IMR-90 (cell line): ENCODE measurements around the gene ZRANB3. TPM values are rescaled to one million over a fixed set of nuclear protein-coding genes. Genes with fewer than 3 reads are reported as not detected.

Source experiments
- ATAC-seq: fragments of 200-7000 bp; cut with Tn5 transposase; 2 replicates; pipeline ENCODE4 v1.9.1; 2020; ENCODE audit warnings: low read depth, mild to moderate bottlenecking, moderate library complexity
- BruUV-seq: library from RNA; stranded (reverse); fragments of 400-500 nt; replicated peaks from 2 replicates; lab custom pipeline; 2021; lab: Mats Ljungman, UMichigan
- CTCF ChIA-PET: fragments of 300-600 bp; formaldehyde crosslinking; extraction: SDS; loops from one replicate; lab custom pipeline; 2021; ENCODE audit warnings: antibody characterized with exemption; lab: Yijun Ruan, JAX
- POLR2A ChIA-PET: fragments of 300-600 bp; sonication (Branson Sonifier 250); formaldehyde crosslinking; loops from one replicate; lab custom pipeline; 2022; ENCODE audit warnings: antibody characterized with exemption; ENCODE audit not compliant: unreplicated experiment; lab: Charles Lee
- DNase-seq: peaks from one replicate; pipeline ENCODE4 v3.0.0; 2013
- H2AFZ ChIP-seq: replicated peaks from 2 replicates; pipeline ENCODE3; 2013; ENCODE audit warnings: low read length, mild to moderate bottlenecking; ENCODE audit not compliant: poor library complexity
- H2AK5ac ChIP-seq: 2 replicates; pipeline ENCODE4 v1.6.1; 2013; ENCODE audit warnings: low read depth, low read length, inconsistent platforms
- H2AK9ac ChIP-seq: replicated peaks from 2 replicates; pipeline ENCODE3; 2013; ENCODE audit warnings: mild to moderate bottlenecking, low read depth, low read length, moderate library complexity; ENCODE audit not compliant: poor library complexity
- H2BK120ac ChIP-seq: 2 replicates; pipeline ENCODE4 v1.6.1; 2013; ENCODE audit warnings: low read depth, low read length, inconsistent platforms
- H2BK15ac ChIP-seq: 3 replicates; pipeline ENCODE4 v1.6.1; 2013; ENCODE audit warnings: low read depth, low read length, inconsistent platforms
- H2BK20ac ChIP-seq: 2 replicates; pipeline ENCODE4 v1.6.1; 2013; ENCODE audit warnings: low read depth, mild to moderate bottlenecking, inconsistent platforms, low read length, moderate library complexity
- H2BK5ac ChIP-seq: 2 replicates; pipeline ENCODE4 v1.6.1; 2013; ENCODE audit warnings: mild to moderate bottlenecking, low read depth, low read length, inconsistent platforms; ENCODE audit not compliant: poor library complexity, severe bottlenecking
- H3K14ac ChIP-seq: replicated peaks from 2 replicates; pipeline ENCODE4 v1.6.1; 2013; ENCODE audit warnings: low read depth, low read length, inconsistent platforms
- H3K18ac ChIP-seq: 2 replicates; pipeline ENCODE4 v1.6.1; 2013; ENCODE audit warnings: low read depth, low read length, control low read depth
- H3K23ac ChIP-seq: 2 replicates; pipeline ENCODE4 v1.6.1; 2013; ENCODE audit warnings: low read depth, low read length, inconsistent platforms
- H3K27ac ChIP-seq: 2 replicates; pipeline ENCODE4 v1.5.1; 2013; ENCODE audit warnings: mild to moderate bottlenecking, control low read depth, low read length; ENCODE audit not compliant: insufficient read depth
- H3K27me3 ChIP-seq: 2 replicates; pipeline ENCODE4 v1.6.1; 2013; ENCODE audit warnings: low read length; ENCODE audit not compliant: control insufficient read depth, insufficient read depth
- H3K36me3 ChIP-seq: 2 replicates; pipeline ENCODE4 v1.6.1; 2013; ENCODE audit warnings: low read length, mixed read lengths; ENCODE audit not compliant: control insufficient read depth, insufficient read depth
- H3K4ac ChIP-seq: 2 replicates; pipeline ENCODE4 v1.6.1; 2013; ENCODE audit warnings: low read depth, low read length, inconsistent platforms
- H3K4me1 ChIP-seq: 2 replicates; pipeline ENCODE4 v1.6.1; 2013; ENCODE audit warnings: low read length, mixed read lengths; ENCODE audit not compliant: control insufficient read depth, insufficient read depth
- H3K4me2 ChIP-seq: 2 replicates; pipeline ENCODE4 v1.6.1; 2013; ENCODE audit warnings: low read depth, mild to moderate bottlenecking, control low read depth, low read length, moderate library complexity
- H3K4me3 ChIP-seq: 2 replicates; pipeline ENCODE4 v1.5.1; 2013; ENCODE audit warnings: low read depth, mild to moderate bottlenecking, control low read depth, low read length, moderate library complexity; ENCODE audit not compliant: insufficient read depth
- H3K56ac ChIP-seq: 2 replicates; pipeline ENCODE4 v1.6.1; 2013; ENCODE audit warnings: low read length, inconsistent platforms; ENCODE audit not compliant: insufficient read depth; ENCODE audit errors: extremely low read depth
- H3K79me1 ChIP-seq, 2 experiments: 2 replicates each; pipeline ENCODE4 v1.6.1; 2013; ENCODE audit warnings: low read length in 2 of 2, inconsistent platforms in 1 of 2, low read depth in 1 of 2
- H3K9ac ChIP-seq: 2 replicates; pipeline ENCODE4 v1.6.1; 2013; ENCODE audit warnings: low read depth, low read length, control low read depth
- H3K9me1 ChIP-seq: 2 replicates; pipeline ENCODE4 v1.6.1; 2013; ENCODE audit warnings: low read length, inconsistent platforms; ENCODE audit not compliant: insufficient read depth
- H3K9me3 ChIP-seq: 2 replicates; pipeline ENCODE4 v1.6.1; 2013; ENCODE audit warnings: low read length; ENCODE audit not compliant: control insufficient read depth, insufficient read depth
- H4K20me1 ChIP-seq: 2 replicates; pipeline ENCODE4 v1.6.1; 2013; ENCODE audit warnings: low read length, inconsistent platforms; ENCODE audit not compliant: insufficient read depth
- H4K5ac ChIP-seq: 2 replicates; pipeline ENCODE4 v1.6.1; 2013; ENCODE audit warnings: mild to moderate bottlenecking, low read depth, low read length, control low read depth
- H4K8ac ChIP-seq, 2 experiments: 2 replicates each; pipeline ENCODE4 v1.6.1; 2013; ENCODE audit warnings: low read depth in 2 of 2, low read length in 2 of 2, control low read depth in 1 of 2, inconsistent platforms in 1 of 2
- H4K91ac ChIP-seq: 2 replicates; pipeline ENCODE4 v1.6.1; 2013; ENCODE audit warnings: low read depth, low read length, inconsistent platforms; ENCODE audit not compliant: insufficient read depth
- BHLHE40 ChIP-seq: fragments of 150-350 bp; IDR thresholded peaks from 2 replicates; pipeline ENCODE4 v1.6.1; 2016; ENCODE audit warnings: mild to moderate bottlenecking, low read depth, low read length
- CEBPB ChIP-seq: IDR thresholded peaks from 2 replicates; pipeline ENCODE4 v1.6.1; 2012; ENCODE audit warnings: low read depth, low read length, improper control_type of control experiment
- CHD1 ChIP-seq: IDR thresholded peaks from 2 replicates; pipeline ENCODE4 v1.6.1; 2012; ENCODE audit warnings: low read depth, low read length, improper control_type of control experiment
- FOS ChIP-seq: fragments of 150-350 bp; IDR thresholded peaks from 2 replicates; pipeline ENCODE4 v1.6.1; 2016; ENCODE audit warnings: low read depth, low read length
- MAFK ChIP-seq: IDR thresholded peaks from 2 replicates; pipeline ENCODE4 v1.6.1; 2012; ENCODE audit warnings: low read depth, low read length, improper control_type of control experiment
- MAZ ChIP-seq: IDR thresholded peaks from 2 replicates; pipeline ENCODE4 v1.6.1; 2012; ENCODE audit warnings: low read depth, mild to moderate bottlenecking, low read length, improper control_type of control experiment, moderate library complexity, borderline replicate concordance
- MXI1 ChIP-seq: IDR thresholded peaks from 2 replicates; pipeline ENCODE4 v1.6.1; 2012; ENCODE audit warnings: low read depth, mild to moderate bottlenecking, low read length, moderate library complexity, borderline replicate concordance
- NFE2L2 ChIP-seq: fragments of 150-350 bp; IDR thresholded peaks from 2 replicates; pipeline ENCODE4 v1.6.1; 2016; ENCODE audit warnings: low read depth, mild to moderate bottlenecking, low read length
- POLR2A ChIP-seq: IDR thresholded peaks from 2 replicates; pipeline ENCODE4 v1.6.1; 2012; ENCODE audit warnings: mild to moderate bottlenecking, low read depth, low read length
- RAD21 ChIP-seq: IDR thresholded peaks from 2 replicates; pipeline ENCODE4 v1.6.1; 2012; ENCODE audit warnings: low read length, improper control_type of control experiment
- RCOR1 ChIP-seq: IDR thresholded peaks from 2 replicates; pipeline ENCODE4 v1.6.1; 2012; ENCODE audit warnings: mild to moderate bottlenecking, low read length, improper control_type of control experiment; ENCODE audit not compliant: insufficient replicate concordance
- RFX5 ChIP-seq: IDR thresholded peaks from 2 replicates; pipeline ENCODE4 v1.8.0; 2012; ENCODE audit warnings: low read depth, mild to moderate bottlenecking, low read length, moderate library complexity
- SMC3 ChIP-seq: fragments of 150-350 bp; IDR thresholded peaks from 2 replicates; pipeline ENCODE4 v1.6.1; 2016; ENCODE audit warnings: low read depth, mild to moderate bottlenecking, antibody characterized with exemption, low read length, moderate library complexity
- WGBS, 2 experiments: methylation state at CpG; one replicate each; pipeline versions ENCODE4 v1.1.5 to v1.1.7; 2013; ENCODE audit warnings: missing lambda C conversion rate in 2 of 2; ENCODE audit not compliant: insufficient read length in 1 of 2; ENCODE audit errors: extremely low coverage in 2 of 2; 5-methylcytosine and 5-hydroxymethylcytosine counted together
- dilution Hi-C: fragments of 300-500 bp; cut with HindIII; formaldehyde crosslinking; loops from one replicate; pipeline ENCODE4 v1.14.3; 2018; ENCODE audit warnings: low sequenced_read_pairs; ENCODE audit not compliant: unreplicated experiment
- in situ Hi-C: fragments of 300-500 bp; cut with MboI; formaldehyde crosslinking; loops from 3 replicates; pipeline ENCODE4 v1.14.3; 2019; ENCODE audit warnings: low sequenced_read_pairs, inconsistent platforms, mixed read lengths
- intact Hi-C: fragments of 100-400 bp; cut with micrococcal nuclease; formaldehyde crosslinking; loops from 2 replicates; pipeline ENCODE4 v1.10.0; 2022
- polyA plus RNA-seq, 3 experiments: library from polyadenylated mRNA; depleted of rRNA; stranded (reverse); fragments of >200 nt; gene quantifications; 2 replicates each; pipeline ENCODE4 v1.2.3, GENCODE V29; 2012; ENCODE audit warnings: low replicate concordance in 1 of 3
- total RNA-seq: library from RNA; depleted of rRNA; stranded (reverse); fragments of >200 nt; gene quantifications from 2 replicates; pipeline ENCODE4 v1.2.3, GENCODE V29; 2012
- TF ChIP-seq, protein P1 (sequence below): fragments of 150-350 bp; IDR thresholded peaks from 2 replicates; pipeline ENCODE4 v1.6.1; 2017; ENCODE audit warnings: mild to moderate bottlenecking, antibody characterized with exemption, low read length, low read depth
- TF ChIP-seq, protein P2 (sequence below): fragments of 150-350 bp; IDR thresholded peaks from 2 replicates; pipeline ENCODE4 v1.6.1; 2016; ENCODE audit warnings: low read depth, mild to moderate bottlenecking, low read length, moderate library complexity, borderline replicate concordance
- TF ChIP-seq, protein P3 (sequence below): conservative IDR thresholded peaks from 2 replicates; pipeline ENCODE4 v1.5.1; 2012; ENCODE audit warnings: mild to moderate bottlenecking, low read depth, low read length, improper control_type of control experiment

ZRANB3 gene
- total and polyA plus RNA-seq, 2 of the 4 experiments (the other 2 are of a cell fraction), result 3.4 to 9.3 TPM

DNA sequence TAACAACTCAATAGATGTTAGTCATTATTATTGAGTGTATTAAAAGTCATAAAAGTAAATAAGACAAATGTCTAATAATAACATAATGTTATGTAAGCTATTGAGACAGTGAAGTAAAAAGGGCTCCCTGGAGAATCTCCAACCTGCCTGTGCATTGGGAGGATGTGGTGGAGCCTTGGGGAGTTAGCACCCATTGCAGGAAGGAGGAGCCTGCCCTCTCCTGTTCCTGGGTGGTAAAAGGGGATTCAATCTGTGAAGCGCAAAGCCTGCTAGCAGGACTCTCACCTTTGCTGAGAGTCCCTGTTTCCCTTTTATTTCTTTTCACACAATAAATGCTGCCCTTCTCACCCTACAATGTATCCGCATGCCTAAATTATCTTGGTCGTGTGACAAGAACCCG, 272.8 kb downstream of the ZRANB3 start:
- intact Hi-C loops, result loop anchor here (10.0 kb wide), 1 partner anchor 613 kb away; no protein-coding TSS in a partner anchor

More for the DNA sequence above, 272.8 kb downstream of the ZRANB3 start:
- no peak overlapping the region for H3K27ac ChIP-seq
- WGBS, 2 experiments, result 72% methylated on average over 2 of the region's 4 CpGs; no CpG with 5 or more reads in 1 of the 2 experiments
- H2AK9ac ChIP-seq, result no peak overlapping the region
- ChIA-PET POLR2A (no interaction called here), CTCF (interaction anchor here (1.1 kb wide), 1 partner anchor 11 kb away, joined by 3 read pairs; no protein-coding TSS in a partner anchor)
- H3K14ac ChIP-seq, result no peak overlapping the region
- H3K79me1 ChIP-seq, result no peaks in the 10 kb centered on the region
- no peak for TF ChIP-seq MAFK
- TF ChIP-seq CHD1, result no peak
- no peak for TF ChIP-seq FOS
- TF ChIP-seq MXI1, result no peak
- no peak for TF ChIP-seq RFX5
- TF ChIP-seq CEBPB, result no peak
- TF ChIP-seq, protein P1, sequence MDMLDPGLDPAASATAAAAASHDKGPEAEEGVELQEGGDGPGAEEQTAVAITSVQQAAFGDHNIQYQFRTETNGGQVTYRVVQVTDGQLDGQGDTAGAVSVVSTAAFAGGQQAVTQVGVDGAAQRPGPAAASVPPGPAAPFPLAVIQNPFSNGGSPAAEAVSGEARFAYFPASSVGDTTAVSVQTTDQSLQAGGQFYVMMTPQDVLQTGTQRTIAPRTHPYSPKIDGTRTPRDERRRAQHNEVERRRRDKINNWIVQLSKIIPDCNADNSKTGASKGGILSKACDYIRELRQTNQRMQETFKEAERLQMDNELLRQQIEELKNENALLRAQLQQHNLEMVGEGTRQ, result no peak
- no peak for TF ChIP-seq RCOR1
- TF ChIP-seq MAZ, result no peak
- no peak for TF ChIP-seq BHLHE40
- TF ChIP-seq NFE2L2, result no peak
- TF ChIP-seq RAD21, result no peak
- TF ChIP-seq, protein P2, sequence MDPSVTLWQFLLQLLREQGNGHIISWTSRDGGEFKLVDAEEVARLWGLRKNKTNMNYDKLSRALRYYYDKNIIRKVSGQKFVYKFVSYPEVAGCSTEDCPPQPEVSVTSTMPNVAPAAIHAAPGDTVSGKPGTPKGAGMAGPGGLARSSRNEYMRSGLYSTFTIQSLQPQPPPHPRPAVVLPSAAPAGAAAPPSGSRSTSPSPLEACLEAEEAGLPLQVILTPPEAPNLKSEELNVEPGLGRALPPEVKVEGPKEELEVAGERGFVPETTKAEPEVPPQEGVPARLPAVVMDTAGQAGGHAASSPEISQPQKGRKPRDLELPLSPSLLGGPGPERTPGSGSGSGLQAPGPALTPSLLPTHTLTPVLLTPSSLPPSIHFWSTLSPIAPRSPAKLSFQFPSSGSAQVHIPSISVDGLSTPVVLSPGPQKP, result no peak
- no peak for TF ChIP-seq SMC3
- no peak for TF ChIP-seq POLR2A
- TF ChIP-seq, protein P3, sequence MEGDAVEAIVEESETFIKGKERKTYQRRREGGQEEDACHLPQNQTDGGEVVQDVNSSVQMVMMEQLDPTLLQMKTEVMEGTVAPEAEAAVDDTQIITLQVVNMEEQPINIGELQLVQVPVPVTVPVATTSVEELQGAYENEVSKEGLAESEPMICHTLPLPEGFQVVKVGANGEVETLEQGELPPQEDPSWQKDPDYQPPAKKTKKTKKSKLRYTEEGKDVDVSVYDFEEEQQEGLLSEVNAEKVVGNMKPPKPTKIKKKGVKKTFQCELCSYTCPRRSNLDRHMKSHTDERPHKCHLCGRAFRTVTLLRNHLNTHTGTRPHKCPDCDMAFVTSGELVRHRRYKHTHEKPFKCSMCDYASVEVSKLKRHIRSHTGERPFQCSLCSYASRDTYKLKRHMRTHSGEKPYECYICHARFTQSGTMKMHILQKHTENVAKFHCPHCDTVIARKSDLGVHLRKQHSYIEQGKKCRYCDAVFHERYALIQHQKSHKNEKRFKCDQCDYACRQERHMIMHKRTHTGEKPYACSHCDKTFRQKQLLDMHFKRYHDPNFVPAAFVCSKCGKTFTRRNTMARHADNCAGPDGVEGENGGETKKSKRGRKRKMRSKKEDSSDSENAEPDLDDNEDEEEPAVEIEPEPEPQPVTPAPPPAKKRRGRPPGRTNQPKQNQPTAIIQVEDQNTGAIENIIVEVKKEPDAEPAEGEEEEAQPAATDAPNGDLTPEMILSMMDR, result no peak
- no peak overlapping the region for H2AFZ ChIP-seq
- dilution Hi-C loops, result no loop called here
- H3K18ac ChIP-seq, result no peak overlapping the region
- H3K23ac ChIP-seq, result no peak overlapping the region
- no peak for DNase-seq
- H3K4ac ChIP-seq, result no peak overlapping the region
- no peak overlapping the region for H2BK15ac ChIP-seq
- in situ Hi-C loops, result no loop called here
- no TSS peak for BruUV-seq
- ATAC-seq, result no peak
- H3K9ac ChIP-seq, result no peak overlapping the region
- no peak overlapping the region for H3K4me3 ChIP-seq
- no peak overlapping the region for H2BK5ac ChIP-seq
- H3K27me3 ChIP-seq, result no peaks in the 10 kb centered on the region
- no peak overlapping the region for H2BK20ac ChIP-seq
- H3K56ac ChIP-seq, result no peak overlapping the region
- H2AK5ac ChIP-seq, result no peak overlapping the region
- H3K9me1 ChIP-seq, result no peaks in the 10 kb centered on the region
- H4K91ac ChIP-seq, result no peak overlapping the region
- no peak overlapping the region for H4K8ac ChIP-seq
- H3K9me3 ChIP-seq, result no peaks in the 10 kb centered on the region
- H2BK120ac ChIP-seq, result no peak overlapping the region
- no peaks in the 10 kb centered on the region for H3K4me1 ChIP-seq
- H3K36me3 ChIP-seq, result no peaks in the 10 kb centered on the region
- H3K4me2 ChIP-seq, result no peak overlapping the region
- no peak overlapping the region for H4K5ac ChIP-seq
- H4K20me1 ChIP-seq, result no peaks in the 10 kb centered on the region
